GM03348 (cell line): ENCODE data around the gene RCN1.
"Not testable (repeated sequence)": the region's sequence is repeated elsewhere in the genome, so short reads cannot be mapped to it uniquely, and the experiment has no call there.

ENCODE experiments used
- DNase-seq: peaks from one replicate; pipeline ENCODE4 v3.0.0; 2012; ENCODE audit warnings: low spot score

RCN1 gene

GRCh38 chr11:32090545-32091370, at the start of gene RCN1:
Gene RCN1, plus strand, starts transcription at chr11:32091074. Its CDS starts 123 bp downstream, at chr11:32091197.
- peak; percentile 96 for DNase-seq

GRCh38 chr11:32043737-32044136, 47.1 kb upstream of the RCN1 start:
- DNase-seq: no peak

GRCh38 chr11:32044158-32044863, 46.6 kb upstream of the RCN1 start:
- no peak for DNase-seq

GRCh38 chr11:32045456-32045855, 45.4 kb upstream of the RCN1 start:
- no peak for DNase-seq

GRCh38 chr11:32050264-32050663, 40.6 kb upstream of the RCN1 start:
- DNase-seq: no peak

- DNase-seq: peak; percentile 74
Observed at GRCh38 chr11:32052215-32052614, 38.7 kb upstream of the RCN1 start.

GRCh38 chr11:32053151-32053888, 37.6 kb upstream of the RCN1 start:
- peak; percentile 63 for DNase-seq

- DNase-seq: no peak
Observed at GRCh38 chr11:32055861-32056260, 35.0 kb upstream of the RCN1 start.

GRCh38 chr11:32056438-32056837, 34.4 kb upstream of the RCN1 start:
- DNase-seq: peak; percentile 79

- DNase-seq: no peak
Observed at GRCh38 chr11:32059686-32060462, 31.0 kb upstream of the RCN1 start.

GRCh38 chr11:32062540-32062939, 28.3 kb upstream of the RCN1 start:
- DNase-seq: no peak

- DNase-seq: not testable (repeated sequence)
Observed at GRCh38 chr11:32063031-32063430, 27.8 kb upstream of the RCN1 start.

GRCh38 chr11:32065865-32066629, 24.8 kb upstream of the RCN1 start:
- DNase-seq: no peak

GRCh38 chr11:32068134-32068870, 22.6 kb upstream of the RCN1 start:
- no peak for DNase-seq

GRCh38 chr11:32069361-32070058, 21.4 kb upstream of the RCN1 start:
- DNase-seq: no peak

- no peak for DNase-seq
Observed at GRCh38 chr11:32070692-32071091, 20.2 kb upstream of the RCN1 start.

GRCh38 chr11:32071811-32072210, 19.1 kb upstream of the RCN1 start:
- DNase-seq: peak; percentile 82

- no peak for DNase-seq
Observed at GRCh38 chr11:32072872-32073643, 17.8 kb upstream of the RCN1 start.

- DNase-seq: no peak
Observed at GRCh38 chr11:32073644-32074026, 17.2 kb upstream of the RCN1 start.
